Prostate gland (tissue), 2 donors: Measurements from ENCODE around the gene LBH. TPM values are rescaled to one million over a fixed set of nuclear protein-coding genes. Genes with fewer than 3 reads are reported as not detected.

Experiments
- DNase-seq: peaks from one replicate; pipeline ENCODE4 v3.0.0-alpha.2; 2019; ENCODE audit warnings: low spot score
- H3K27ac ChIP-seq, 2 donors: fragments of 200-600 bp; sonication (generic); 2 replicates each; pipeline ENCODE4 v1.5.1; 2017 to 2019
- H3K27me3 ChIP-seq: fragments of 200-600 bp; sonication (generic); replicated peaks from 2 replicates; pipeline ENCODE4 v1.5.1; 2019; ENCODE audit not compliant: insufficient read depth
- H3K36me3 ChIP-seq, 2 donors: fragments of 200-600 bp; sonication (generic); 1 replicate in 1 of 2; 2 replicates in 1 of 2; pipeline versions ENCODE4 v1.5.1 to v1.8.1; 2017 to 2019
- H3K4me1 ChIP-seq: fragments of 200-600 bp; sonication (generic); replicated peaks from 2 replicates; pipeline ENCODE4 v1.5.1; 2019
- H3K4me3 ChIP-seq, 2 donors: fragments of 200-600 bp; sonication (generic); 2 replicates each; pipeline ENCODE4 v1.5.1; 2017 to 2019
- H3K9me3 ChIP-seq: fragments of 200-600 bp; sonication (generic); 2 replicates; pipeline ENCODE4 v1.5.1; 2017
- POLR2A ChIP-seq: fragments of 450-650 bp; IDR thresholded peaks from one replicate; pipeline ENCODE4 v1.6.1; 2016; ENCODE audit warnings: antibody characterized with exemption, mild to moderate bottlenecking
- POLR2AphosphoS5 ChIP-seq: sonication (generic); formaldehyde crosslinking; IDR thresholded peaks from one replicate; pipeline ENCODE4 v1.6.1; 2017; ENCODE audit warnings: antibody characterized with exemption
- WGBS: methylation state at CpG from one replicate; pipeline ENCODE4 v1.1.5; 2018; 5-methylcytosine and 5-hydroxymethylcytosine counted together
- intact Hi-C: fragments of 100-400 bp; cut with DNase I; formaldehyde crosslinking; loops from one replicate; pipeline ENCODE4 v1.14.2; 2022
- total RNA-seq, 2 donors: library from RNA; depleted of rRNA; stranded (reverse); fragments of >200 nt; gene quantifications; one replicate each; pipeline ENCODE4 v1.1.0, GENCODE V29; 2016
- TF ChIP-seq, protein P1 (sequence below), 4 experiments: fragments of 200-600 bp in 2 of 4; fragments of 450-650 bp in 2 of 4; sonication (generic) in 2 of 4; IDR thresholded peaks; 1 replicate in 3 of 4; 2 replicates in 1 of 4; pipeline ENCODE4 v1.5.1; 2016 to 2019; ENCODE audit warnings: antibody characterized with exemption in 4 of 4, mild to moderate bottlenecking in 2 of 4, moderate library complexity in 2 of 4

Gene LBH
- total RNA-seq, 2 donors from 2014 or later: 33.3 to 41.8 TPM

- no peak for DNase-seq
Observed at GRCh38 chr2:30223413-30223874, 7.9 kb upstream of the LBH start.

DNA sequence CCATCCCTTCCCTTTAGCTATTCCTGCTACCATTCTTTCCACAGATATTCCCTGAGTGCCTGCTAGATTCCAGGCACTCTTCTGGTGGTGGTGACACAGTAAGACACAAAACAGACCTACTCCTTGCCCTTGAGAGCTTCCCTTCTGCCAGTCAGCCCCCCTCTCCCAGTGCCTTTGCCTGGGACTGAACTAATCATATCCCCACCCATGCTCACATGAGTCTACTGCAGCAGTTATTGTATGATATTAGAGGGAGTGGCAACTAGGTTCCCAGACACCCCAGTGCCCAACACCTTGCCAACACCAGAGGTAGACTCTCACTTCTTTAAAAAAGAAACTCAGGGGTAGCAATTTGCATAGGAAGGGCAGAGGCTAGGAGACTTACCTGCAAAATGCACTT lies 7.2 kb upstream of the LBH start:
- Histone ChIP-seq H3K9me3 (no peaks in the 10 kb centered on the region), H3K4me3 (no peak overlapping the region), H3K36me3 (no peaks in the 10 kb centered on the region), H3K27me3 (no peaks in the 10 kb centered on the region), H3K4me1 (peaks cover 5% of the 10 kb centered on the region), H3K27ac (no peak overlapping the region)
- no peak for DNase-seq
- intact Hi-C loops: no loop called here
- TF ChIP-seq POLR2A: no peak
- TF ChIP-seq POLR2AphosphoS5: no peak

More at GRCh38 chr2:30223413-30223874, 7.9 kb upstream of the LBH start:
- Histone ChIP-seq H3K4me3 (no peak overlapping the region), H3K4me1 (peaks cover 5% of the 10 kb centered on the region), H3K27ac (no peak overlapping the region), H3K27me3 (no peaks in the 10 kb centered on the region), H3K36me3 (no peaks in the 10 kb centered on the region), H3K9me3 (no peaks in the 10 kb centered on the region)
- WGBS: 65% methylated on average over 3 of the region's 3 CpGs
- no peak for TF ChIP-seq POLR2AphosphoS5
- TF ChIP-seq POLR2A: no peak
- TF ChIP-seq, protein P1, sequence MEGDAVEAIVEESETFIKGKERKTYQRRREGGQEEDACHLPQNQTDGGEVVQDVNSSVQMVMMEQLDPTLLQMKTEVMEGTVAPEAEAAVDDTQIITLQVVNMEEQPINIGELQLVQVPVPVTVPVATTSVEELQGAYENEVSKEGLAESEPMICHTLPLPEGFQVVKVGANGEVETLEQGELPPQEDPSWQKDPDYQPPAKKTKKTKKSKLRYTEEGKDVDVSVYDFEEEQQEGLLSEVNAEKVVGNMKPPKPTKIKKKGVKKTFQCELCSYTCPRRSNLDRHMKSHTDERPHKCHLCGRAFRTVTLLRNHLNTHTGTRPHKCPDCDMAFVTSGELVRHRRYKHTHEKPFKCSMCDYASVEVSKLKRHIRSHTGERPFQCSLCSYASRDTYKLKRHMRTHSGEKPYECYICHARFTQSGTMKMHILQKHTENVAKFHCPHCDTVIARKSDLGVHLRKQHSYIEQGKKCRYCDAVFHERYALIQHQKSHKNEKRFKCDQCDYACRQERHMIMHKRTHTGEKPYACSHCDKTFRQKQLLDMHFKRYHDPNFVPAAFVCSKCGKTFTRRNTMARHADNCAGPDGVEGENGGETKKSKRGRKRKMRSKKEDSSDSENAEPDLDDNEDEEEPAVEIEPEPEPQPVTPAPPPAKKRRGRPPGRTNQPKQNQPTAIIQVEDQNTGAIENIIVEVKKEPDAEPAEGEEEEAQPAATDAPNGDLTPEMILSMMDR (IDR thresholded peaks at IDR 0.05): no peak
- intact Hi-C loops: no loop called here

DNA sequence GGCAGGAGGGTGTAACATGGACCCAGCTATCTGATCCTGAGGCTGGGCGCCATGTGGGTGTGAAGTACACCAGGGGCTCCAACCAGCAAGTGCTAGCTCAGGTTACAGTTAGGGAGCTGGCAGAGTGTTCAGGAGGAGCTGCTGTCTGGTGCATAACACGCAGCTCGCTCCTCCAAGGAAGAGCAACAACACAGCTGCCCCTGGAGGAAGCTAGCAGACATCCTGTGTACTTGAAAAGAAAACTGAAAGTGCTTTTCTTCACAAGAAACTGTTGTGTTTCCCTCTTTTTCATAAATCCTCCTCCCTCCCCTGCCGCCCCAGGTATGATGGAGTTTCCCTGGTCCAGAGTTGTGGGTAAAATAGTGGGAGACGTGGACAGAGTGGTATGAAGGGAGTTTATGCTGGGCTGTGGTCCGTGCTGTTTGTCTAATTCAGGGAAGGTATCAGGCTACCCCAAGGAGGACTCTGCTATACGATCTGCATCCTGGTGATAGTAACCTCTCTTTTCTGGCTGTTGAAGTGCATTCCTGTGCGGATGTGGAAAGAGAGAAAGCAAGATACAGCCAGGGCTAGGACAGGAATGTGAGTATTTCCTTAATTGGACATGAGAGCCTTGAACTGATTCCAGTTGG lies 6.1 kb upstream of the LBH start:
- peak; percentile 15 for TF ChIP-seq POLR2A
- peak; percentile 58 for TF ChIP-seq POLR2AphosphoS5
- TF ChIP-seq, protein P1 (IDR thresholded peaks at IDR 0.05): peak in 1 of 4 experiments; percentile 12
- peak; percentile 59 for DNase-seq
- Histone ChIP-seq H3K9me3 (no peaks in the 10 kb centered on the region), H3K27ac (peak overlapping the region; percentile 73 to 78), H3K4me3 (peak overlapping the region; percentile 15 to 21), H3K4me1 (peaks cover 5% of the 10 kb centered on the region), H3K36me3 (no peaks in the 10 kb centered on the region), H3K27me3 (no peaks in the 10 kb centered on the region)
- 2% methylated on average over 7 of the region's 8 CpGs for WGBS
- intact Hi-C loops: no loop called here

GRCh38 chr2:30226144-30227032 lies 4.9 kb upstream of the LBH start:
- WGBS: 71% methylated on average over 10 of the region's 10 CpGs
- no peaks in the 10 kb centered on the region for H3K36me3 ChIP-seq
- DNase-seq: no peak
- H3K4me3 ChIP-seq: no peak overlapping the region
- no peaks in the 10 kb centered on the region for H3K9me3 ChIP-seq
- no peaks in the 10 kb centered on the region for H3K27me3 ChIP-seq
- intact Hi-C loops: no loop called here
- H3K27ac ChIP-seq: peak overlapping the region; percentile 73 to 78
- TF ChIP-seq POLR2AphosphoS5: no peak
- TF ChIP-seq, protein P1 (IDR thresholded peaks at IDR 0.05): no peak
- no peak for TF ChIP-seq POLR2A
- H3K4me1 ChIP-seq: peaks cover 5% of the 10 kb centered on the region

GRCh38 chr2:30229596-30229995 lies 1.7 kb upstream of the LBH start:
- Histone ChIP-seq H3K27ac (no peak overlapping the region), H3K4me1 (peaks cover 5% of the 10 kb centered on the region)
- intact Hi-C loops: no loop called here

More at GRCh38 chr2:30229596-30229995, 1.7 kb upstream of the LBH start:
- TF ChIP-seq POLR2A (no peak), POLR2AphosphoS5 (no peak)
- TF ChIP-seq, protein P1 (IDR thresholded peaks at IDR 0.05): no peak
- Histone ChIP-seq H3K27me3 (no peaks in the 10 kb centered on the region), H3K4me3 (no peak overlapping the region), H3K9me3 (no peaks in the 10 kb centered on the region), H3K36me3 (no peaks in the 10 kb centered on the region)
- DNase-seq: no peak
- 88% methylated on average over 3 of the region's 3 CpGs for WGBS
